Neuron (in vitro differentiated cells): Measurements from ENCODE around the gene LCNL1.

ENCODE experiments used
- H2AFZ ChIP-seq: one replicate; pipeline ENCODE4 v1.6.1; 2013; ENCODE audit warnings: low read depth, mild to moderate bottlenecking, inconsistent platforms, low read length, moderate library complexity
- H3K27me3 ChIP-seq: one replicate; pipeline ENCODE4 v1.6.1; 2013; ENCODE audit warnings: low read length; ENCODE audit not compliant: insufficient read depth
- H3K36me3 ChIP-seq: one replicate; pipeline ENCODE4 v1.6.1; 2013; ENCODE audit warnings: low read length; ENCODE audit not compliant: insufficient read depth
- H3K4me1 ChIP-seq: one replicate; pipeline ENCODE4 v1.6.1; 2013; ENCODE audit warnings: low read length; ENCODE audit not compliant: insufficient read depth
- H3K4me3 ChIP-seq: 2 replicates; pipeline ENCODE4 v1.5.1; 2013; ENCODE audit warnings: mild to moderate bottlenecking, low read length, moderate library complexity
- H3K9me3 ChIP-seq: one replicate; pipeline ENCODE4 v1.6.1; 2013; ENCODE audit warnings: low read length

LCNL1 gene

GRCh38 chr9:136951541-136952320 is 31.1 kb upstream of the LCNL1 start, which contains the start of gene LCN12:
Gene LCN12, plus strand, starts transcription at chr9:136952273. Its CDS starts 55 bp downstream, at chr9:136952328.
- no peak within 1 kb of the TSS for H3K4me3 ChIP-seq
- H2AFZ ChIP-seq, result no peak within 1 kb of the TSS
- peaks cover 10% of the 10 kb centered on the region for H3K4me1 ChIP-seq
- H3K36me3 ChIP-seq, result no peaks in the 10 kb centered on the region
- no peaks in the 10 kb centered on the region for H3K9me3 ChIP-seq
- no peaks in the 10 kb centered on the region for H3K27me3 ChIP-seq

DNA sequence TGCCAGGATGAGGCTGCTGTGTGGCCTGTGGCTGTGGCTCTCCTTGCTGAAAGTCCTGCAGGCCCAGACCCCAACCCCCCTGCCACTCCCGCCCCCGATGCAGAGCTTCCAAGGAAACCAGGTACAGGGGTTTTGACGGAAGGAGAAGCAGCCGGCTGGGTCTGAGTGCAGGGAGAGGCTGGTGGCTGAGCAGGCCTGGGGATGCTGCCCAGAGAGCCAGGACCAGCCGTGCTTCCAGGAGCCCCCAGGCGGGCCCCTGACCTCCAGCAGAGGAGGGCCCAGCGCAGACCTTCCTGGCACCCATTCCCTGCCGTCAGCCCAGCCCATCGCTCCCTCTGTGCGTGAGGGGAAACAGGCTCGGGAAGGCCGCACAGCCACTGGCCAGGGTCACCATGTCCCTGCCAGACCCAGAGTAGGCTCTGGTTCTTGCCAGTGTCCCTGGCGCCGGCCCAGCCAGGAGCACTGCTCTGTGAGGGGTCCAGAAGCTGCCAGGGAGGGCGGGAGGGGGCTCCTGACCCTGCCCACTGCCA is 30.4 kb upstream of the LCNL1 start:
- H3K4me1 ChIP-seq, result peaks cover 10% of the 10 kb centered on the region

DNA sequence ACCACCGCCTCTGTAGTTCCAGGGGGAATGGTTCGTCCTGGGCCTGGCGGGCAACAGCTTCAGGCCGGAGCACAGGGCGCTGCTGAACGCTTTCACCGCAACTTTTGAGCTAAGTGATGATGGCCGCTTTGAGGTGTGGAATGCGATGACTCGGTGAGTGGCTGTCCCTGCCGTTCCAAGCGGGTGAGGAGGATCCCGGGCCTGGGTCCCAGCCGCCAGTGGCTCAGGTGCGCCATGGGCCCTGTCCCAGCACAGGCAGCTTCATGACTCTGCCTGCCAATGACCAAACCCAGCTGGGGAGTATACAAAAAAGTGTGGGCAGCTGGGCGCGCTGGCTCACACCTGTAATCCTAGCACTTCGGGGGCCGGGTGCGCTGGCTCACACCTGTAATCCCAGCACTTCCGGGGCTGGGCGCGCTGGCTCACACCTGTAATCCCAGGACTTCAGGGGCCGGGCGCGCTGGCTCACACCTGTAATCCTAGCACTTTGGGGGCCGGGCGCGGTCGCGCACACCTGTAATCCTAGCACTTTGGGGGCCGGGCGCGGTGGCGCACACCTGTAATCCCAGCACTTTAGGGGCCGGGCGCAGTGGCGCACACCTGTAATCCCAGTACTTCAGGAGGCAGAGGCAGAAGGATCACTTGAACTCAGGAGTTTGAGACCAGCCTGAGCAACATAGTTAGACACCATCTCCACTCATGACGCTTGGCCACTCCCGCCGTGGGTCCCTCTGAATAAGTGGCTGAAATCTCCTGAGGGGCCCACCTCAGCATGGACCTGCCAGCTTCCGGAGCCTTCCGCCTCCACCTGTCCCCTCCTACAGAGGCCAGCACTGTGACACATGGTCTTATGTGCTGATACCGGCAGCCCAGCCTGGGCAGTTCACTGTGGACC is 29.7 kb upstream of the LCNL1 start:
- no peak overlapping the region for H3K4me3 ChIP-seq
- H3K27me3 ChIP-seq, result no peaks in the 10 kb centered on the region
- no peaks in the 10 kb centered on the region for H3K36me3 ChIP-seq
- peaks cover 10% of the 10 kb centered on the region for H3K4me1 ChIP-seq
- no peaks in the 10 kb centered on the region for H3K9me3 ChIP-seq
- H2AFZ ChIP-seq, result no peak overlapping the region

More for the DNA sequence above, 30.4 kb upstream of the LCNL1 start:
- H3K27me3 ChIP-seq, result no peaks in the 10 kb centered on the region
- H3K4me3 ChIP-seq, result no peak overlapping the region
- no peaks in the 10 kb centered on the region for H3K36me3 ChIP-seq
- no peaks in the 10 kb centered on the region for H3K9me3 ChIP-seq
- H2AFZ ChIP-seq, result no peak overlapping the region

GRCh38 chr9:136953771-136954269 is 29.0 kb upstream of the LCNL1 start:
- H3K4me3 ChIP-seq, result no peak overlapping the region
- H3K9me3 ChIP-seq, result no peaks in the 10 kb centered on the region
- no peak overlapping the region for H2AFZ ChIP-seq
- no peaks in the 10 kb centered on the region for H3K36me3 ChIP-seq
- peaks cover 10% of the 10 kb centered on the region for H3K4me1 ChIP-seq
- no peaks in the 10 kb centered on the region for H3K27me3 ChIP-seq

- Histone ChIP-seq H3K9me3 (no peaks in the 10 kb centered on the region), H3K27me3 (no peaks in the 10 kb centered on the region), H3K36me3 (no peaks in the 10 kb centered on the region), H3K4me3 (no peak overlapping the region), H3K4me1 (peaks cover 10% of the 10 kb centered on the region), H2AFZ (no peak overlapping the region)
Observed at GRCh38 chr9:136954270-136955083, 28.3 kb upstream of the LCNL1 start.

GRCh38 chr9:136955202-136955942 is 27.4 kb upstream of the LCNL1 start:
- Histone ChIP-seq H3K36me3 (no peaks in the 10 kb centered on the region), H3K9me3 (no peaks in the 10 kb centered on the region), H3K4me1 (peaks cover 8% of the 10 kb centered on the region), H3K4me3 (no peak overlapping the region), H2AFZ (no peak overlapping the region), H3K27me3 (no peaks in the 10 kb centered on the region)

DNA sequence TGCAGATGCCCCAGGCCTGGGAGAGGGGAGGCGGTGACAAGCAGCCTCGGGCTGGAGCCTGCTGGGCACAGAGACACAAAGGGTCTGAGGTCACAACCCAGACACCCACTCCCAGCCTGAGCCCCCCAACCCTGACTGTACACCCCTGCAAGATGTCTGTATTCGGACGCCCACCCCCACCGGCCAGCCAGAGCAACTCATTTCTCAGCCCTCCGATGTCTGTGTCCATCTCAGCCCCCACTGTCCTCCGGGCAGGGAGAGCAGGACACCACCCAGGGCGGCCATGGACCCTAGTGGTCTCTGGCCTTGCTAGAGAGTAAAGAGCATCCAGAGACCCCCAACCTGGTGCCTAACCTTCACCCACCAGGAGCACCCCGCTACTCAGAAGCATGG is 26.9 kb upstream of the LCNL1 start:
- peaks cover 3% of the 10 kb centered on the region for H3K4me1 ChIP-seq
- H3K4me3 ChIP-seq, result no peak overlapping the region
- no peaks in the 10 kb centered on the region for H3K27me3 ChIP-seq
- H3K36me3 ChIP-seq, result no peaks in the 10 kb centered on the region
- no peak overlapping the region for H2AFZ ChIP-seq
- H3K9me3 ChIP-seq, result no peaks in the 10 kb centered on the region

DNA sequence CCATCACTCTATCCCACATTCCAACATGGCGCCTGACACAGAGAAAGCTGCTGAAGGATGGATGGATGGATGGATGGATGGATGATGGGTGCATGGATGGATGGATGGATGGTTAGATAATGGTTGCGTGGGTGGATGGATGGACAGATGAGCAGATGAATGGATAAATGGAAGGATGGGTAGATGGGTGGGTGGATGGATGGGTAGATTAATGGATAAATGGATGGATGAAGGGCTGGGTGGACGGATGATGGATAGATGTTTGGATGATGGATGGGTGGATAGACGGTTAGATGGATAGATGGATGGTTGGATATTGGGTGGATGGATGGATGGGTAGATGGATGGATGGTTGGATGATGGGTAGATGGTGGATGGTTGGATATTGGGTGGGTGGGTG is 26.2 kb upstream of the LCNL1 start:
- H2AFZ ChIP-seq, result no peak overlapping the region
- no peaks in the 10 kb centered on the region for H3K9me3 ChIP-seq
- no peaks in the 10 kb centered on the region for H3K27me3 ChIP-seq
- no peaks in the 10 kb centered on the region for H3K36me3 ChIP-seq
- H3K4me1 ChIP-seq, result peaks cover 3% of the 10 kb centered on the region
- no peak overlapping the region for H3K4me3 ChIP-seq

DNA sequence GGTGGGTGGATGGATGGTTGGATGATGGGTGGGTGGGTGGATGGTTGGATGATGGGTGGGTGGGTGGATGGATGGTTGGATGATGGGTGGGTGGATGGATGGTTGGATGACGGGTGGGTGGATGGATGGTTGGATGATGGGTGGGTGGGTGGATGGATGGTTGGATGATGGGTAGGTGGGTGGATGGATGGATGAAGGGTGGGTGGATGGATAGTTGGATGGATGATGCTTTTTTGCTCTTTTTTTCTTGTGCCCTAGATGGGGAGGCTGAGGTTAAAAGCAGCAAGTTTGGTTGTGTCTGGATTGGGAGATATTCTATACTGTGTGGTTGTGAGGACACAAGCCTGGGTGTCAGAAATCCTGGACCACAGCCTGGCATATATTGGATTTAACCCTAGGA is 25.3 kb upstream of the LCNL1 start:
- Histone ChIP-seq H3K36me3 (no peaks in the 10 kb centered on the region), H3K4me1 (peaks cover under 1% of the 10 kb centered on the region), H2AFZ (no peak overlapping the region), H3K9me3 (no peaks in the 10 kb centered on the region), H3K27me3 (no peaks in the 10 kb centered on the region), H3K4me3 (no peak overlapping the region)

- Histone ChIP-seq H2AFZ (no peak overlapping the region), H3K4me3 (no peak overlapping the region), H3K27me3 (peaks cover under 1% of the 10 kb centered on the region), H3K9me3 (no peaks in the 10 kb centered on the region), H3K36me3 (no peaks in the 10 kb centered on the region), H3K4me1 (no peaks in the 10 kb centered on the region)
Observed at GRCh38 chr9:136957901-136958300, 24.9 kb upstream of the LCNL1 start.

- H3K4me3 ChIP-seq, result no peak overlapping the region
Observed at GRCh38 chr9:136958473-136958872, 24.3 kb upstream of the LCNL1 start.

More at GRCh38 chr9:136958473-136958872, 24.3 kb upstream of the LCNL1 start:
- no peaks in the 10 kb centered on the region for H3K36me3 ChIP-seq
- no peak overlapping the region for H2AFZ ChIP-seq
- H3K27me3 ChIP-seq, result peaks cover 6% of the 10 kb centered on the region
- H3K4me1 ChIP-seq, result peaks cover 3% of the 10 kb centered on the region
- H3K9me3 ChIP-seq, result no peaks in the 10 kb centered on the region
